HEK293T (cell line): ENCODE data around the gene LCLAT1.

ENCODE experiments used
- ELF4 ChIP-seq: fragments of 450-650 bp; IDR thresholded peaks from 2 replicates; pipeline ENCODE4 v1.6.1; 2017; ENCODE audit warnings: antibody characterized with exemption
- FOXA1 ChIP-seq: fragments of 450-650 bp; IDR thresholded peaks from 2 replicates; pipeline ENCODE4 v1.6.1; 2016; ENCODE audit warnings: mild to moderate bottlenecking
- HDGF ChIP-seq: fragments of 450-650 bp; IDR thresholded peaks from 2 replicates; pipeline ENCODE4 v1.6.1; 2017; ENCODE audit warnings: antibody characterized with exemption, borderline replicate concordance
- L3MBTL2 ChIP-seq: fragments of 450-650 bp; conservative IDR thresholded peaks from 2 replicates; pipeline ENCODE4 v1.6.1; 2016; ENCODE audit warnings: mild to moderate bottlenecking
- LEF1 ChIP-seq: fragments of 450-650 bp; IDR thresholded peaks from 2 replicates; pipeline ENCODE4 v1.6.1; 2017; ENCODE audit warnings: mild to moderate bottlenecking, borderline replicate concordance
- NFRKB ChIP-seq: fragments of 450-650 bp; IDR thresholded peaks from 2 replicates; pipeline ENCODE4 v1.6.1; 2016; ENCODE audit warnings: mild to moderate bottlenecking, moderate library complexity
- SP1 ChIP-seq: fragments of 450-650 bp; IDR thresholded peaks from 2 replicates; pipeline ENCODE4 v1.6.1; 2017
- SUZ12 ChIP-seq: fragments of 450-650 bp; IDR thresholded peaks from 2 replicates; pipeline ENCODE4 v1.6.1; 2016; ENCODE audit warnings: mild to moderate bottlenecking
- TARDBP ChIP-seq: fragments of 450-650 bp; IDR thresholded peaks from 2 replicates; pipeline ENCODE4 v1.6.1; 2016
- TF ChIP-seq, protein P1 (sequence below): fragments of 450-650 bp; IDR thresholded peaks from 2 replicates; pipeline ENCODE4 v1.6.1; 2016

DNA sequence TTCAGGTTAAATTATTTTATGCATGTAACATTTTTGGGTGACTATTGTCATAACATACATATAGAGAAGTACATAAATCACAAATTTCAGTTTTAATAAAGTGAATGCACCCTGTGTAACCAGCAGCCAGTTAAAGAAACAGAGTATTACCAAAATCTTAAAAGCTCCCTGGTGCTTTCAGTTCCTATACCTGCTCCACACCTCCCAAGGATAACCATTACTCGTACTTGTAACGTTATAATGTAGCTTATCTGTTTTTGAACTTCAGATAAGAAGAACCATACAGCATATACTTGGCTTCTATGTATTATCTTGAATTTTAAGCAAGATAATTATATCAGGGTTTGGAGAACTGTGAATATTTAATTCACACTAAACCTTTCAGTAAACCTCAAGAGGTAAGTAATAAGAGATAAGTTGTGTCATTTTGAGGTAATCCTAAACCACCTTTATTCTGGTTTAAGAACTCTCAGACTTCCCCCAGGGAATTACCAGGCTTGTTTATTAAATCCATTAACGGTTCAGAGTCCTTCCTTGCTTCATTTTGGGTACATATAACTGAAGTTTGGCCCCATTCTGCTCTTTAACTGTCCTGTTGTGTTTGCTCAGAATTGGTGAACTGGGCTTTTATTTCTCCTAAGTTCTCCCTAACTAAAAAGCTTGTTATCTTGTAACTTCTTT, 58.6 kb downstream of the LCLAT1 start:
- TF ChIP-seq SP1 (no peak), L3MBTL2 (no peak), ELF4 (no peak), NFRKB (no peak), TARDBP (no peak), HDGF (no peak), SUZ12 (no peak), FOXA1 (no peak), LEF1 (no peak)
- TF ChIP-seq, protein P1, sequence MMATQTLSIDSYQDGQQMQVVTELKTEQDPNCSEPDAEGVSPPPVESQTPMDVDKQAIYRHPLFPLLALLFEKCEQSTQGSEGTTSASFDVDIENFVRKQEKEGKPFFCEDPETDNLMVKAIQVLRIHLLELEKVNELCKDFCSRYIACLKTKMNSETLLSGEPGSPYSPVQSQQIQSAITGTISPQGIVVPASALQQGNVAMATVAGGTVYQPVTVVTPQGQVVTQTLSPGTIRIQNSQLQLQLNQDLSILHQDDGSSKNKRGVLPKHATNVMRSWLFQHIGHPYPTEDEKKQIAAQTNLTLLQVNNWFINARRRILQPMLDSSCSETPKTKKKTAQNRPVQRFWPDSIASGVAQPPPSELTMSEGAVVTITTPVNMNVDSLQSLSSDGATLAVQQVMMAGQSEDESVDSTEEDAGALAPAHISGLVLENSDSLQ, result no peak
